Dedifferentiated amniotic fluid mesenchymal stem cell (primary cell): Measurements from ENCODE around the gene DHX57.

Experiments used
- DNase-seq: peaks from one replicate; pipeline ENCODE4 v3.0.0-alpha.2; 2016; ENCODE audit errors: extremely low spot score

Gene DHX57

GRCh38 chr2:38863061-38863695 lies 12.6 kb downstream of the DHX57 start:
- no peak for DNase-seq

GRCh38 chr2:38862476-38862875 lies 13.3 kb downstream of the DHX57 start:
- DNase-seq = no peak

- no peak for DNase-seq
Observed at GRCh38 chr2:38856165-38856564, 19.6 kb downstream of the DHX57 start.

- no peak for DNase-seq
Observed at GRCh38 chr2:38850045-38850444, 25.7 kb downstream of the DHX57 start.

GRCh38 chr2:38836791-38837190 lies 38.9 kb downstream of the DHX57 start:
- DNase-seq = no peak

GRCh38 chr2:38835990-38836389 lies 39.7 kb downstream of the DHX57 start:
- DNase-seq = no peak

GRCh38 chr2:38835015-38835601 lies 40.6 kb downstream of the DHX57 start:
- DNase-seq = no peak

- DNase-seq = no peak
Observed at GRCh38 chr2:38830526-38831159, 45.1 kb downstream of the DHX57 start.

- DNase-seq = no peak
Observed at GRCh38 chr2:38829971-38830370, 45.8 kb downstream of the DHX57 start.

GRCh38 chr2:38828460-38828859 lies 47.3 kb downstream of the DHX57 start:
- no peak for DNase-seq

- peak; percentile 69 for DNase-seq
Observed at GRCh38 chr2:38827539-38828145, 48.1 kb downstream of the DHX57 start.

- no peak for DNase-seq
Observed at GRCh38 chr2:38825956-38826355, 49.8 kb downstream of the DHX57 start.

GRCh38 chr2:38824906-38825305 lies 50.8 kb downstream of the DHX57 start:
- DNase-seq = no peak

GRCh38 chr2:38823386-38823785 lies 52.3 kb downstream of the DHX57 start:
- no peak for DNase-seq

- no peak for DNase-seq
Observed at GRCh38 chr2:38818565-38818964, 57.2 kb downstream of the DHX57 start.

GRCh38 chr2:38815936-38816335 lies 59.8 kb downstream of the DHX57 start:
- DNase-seq = no peak

- no peak for DNase-seq
Observed at GRCh38 chr2:38810488-38810887, 65.2 kb downstream of the DHX57 start.

GRCh38 chr2:38808677-38809076 lies 67.1 kb downstream of the DHX57 start:
- no peak for DNase-seq

GRCh38 chr2:38806733-38807059 lies 69.0 kb downstream of the DHX57 start:
- DNase-seq = no peak

GRCh38 chr2:38806015-38806732 lies 69.6 kb downstream of the DHX57 start:
- no peak for DNase-seq

GRCh38 chr2:38797953-38798352 lies 77.8 kb downstream of the DHX57 start:
- no peak for DNase-seq

- no peak for DNase-seq
Observed at GRCh38 chr2:38797250-38797676, 78.5 kb downstream of the DHX57 start.
